ENCODE data around the gene INPPL1. TPM values are rescaled to one million over a fixed set of nuclear protein-coding genes. Genes with fewer than 3 reads are reported as not detected.
A peak's percentile ranks its signal among the peaks of the same experiment; 100 is the strongest.

The INPPL1 gene
- total RNA-seq, 2 experiments from 2014 or later: 112 to 122 TPM

DNA sequence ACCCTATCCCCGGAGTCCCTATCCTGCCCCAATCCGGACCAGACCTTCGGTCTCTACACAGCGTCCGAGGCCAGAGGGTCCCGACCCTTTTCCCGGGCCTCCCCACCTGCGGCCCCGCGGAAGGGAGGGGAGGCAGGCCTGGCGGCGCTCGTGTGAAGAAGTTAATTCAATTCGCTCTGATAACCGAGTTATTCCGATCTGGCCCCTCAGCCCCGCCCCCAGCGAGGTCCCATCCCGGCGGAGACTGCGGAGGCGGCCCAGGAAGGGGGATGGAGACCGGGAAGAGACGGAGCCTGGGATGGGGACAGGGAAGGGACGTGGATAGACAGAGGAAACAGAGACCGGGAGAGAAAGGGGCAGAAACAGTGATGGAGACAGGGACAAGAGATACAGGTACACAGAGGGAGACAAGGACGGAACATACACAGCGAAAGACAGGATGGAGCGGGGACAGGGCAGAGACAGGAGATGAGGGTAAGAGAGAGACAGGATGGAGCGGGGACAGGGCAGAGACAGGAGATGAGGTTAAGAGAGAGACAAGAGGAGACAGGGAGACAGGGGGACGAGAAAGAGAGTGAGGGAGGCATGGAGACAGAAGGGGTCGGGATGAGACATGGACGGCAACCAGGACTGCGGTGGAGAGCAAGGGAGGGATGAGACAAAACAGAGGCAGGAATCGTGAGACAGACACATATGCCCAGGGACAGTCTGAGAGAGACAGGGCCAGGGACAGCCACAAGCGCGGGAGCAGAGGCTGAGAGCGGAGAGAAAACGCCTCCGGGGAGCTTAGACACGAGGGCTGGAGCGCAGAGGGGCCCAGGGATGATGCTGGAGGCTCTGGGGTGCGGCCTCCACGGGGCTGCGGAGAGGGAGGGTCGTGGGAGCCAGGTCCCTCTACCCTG is 20.0 kb downstream of the INPPL1 start:
- POLR2A ChIA-PET: no interaction called here
- no peaks in the 10 kb centered on the region for H3K9me3 Mint-ChIP-seq
- H3K36me3 Mint-ChIP-seq (ENCODE audit: low read depth): peaks cover 8% of the 10 kb centered on the region
- CTCF ChIA-PET: interaction anchor here (0.8 to 2.2 kb wide), 2 partner anchors 10 to 190 kb away, joined by 3 to 6 read pairs; partner anchors contain the start of gene CLPB
- H3K27ac Mint-ChIP-seq: peak overlapping the region; percentile 63
- no peak overlapping the region for H3K4me3 Mint-ChIP-seq
- peaks cover 41% of the 10 kb centered on the region for H3K27me3 Mint-ChIP-seq
- no peak for DNase-seq
- H3K4me1 Mint-ChIP-seq: peaks cover 18% of the 10 kb centered on the region

DNA sequence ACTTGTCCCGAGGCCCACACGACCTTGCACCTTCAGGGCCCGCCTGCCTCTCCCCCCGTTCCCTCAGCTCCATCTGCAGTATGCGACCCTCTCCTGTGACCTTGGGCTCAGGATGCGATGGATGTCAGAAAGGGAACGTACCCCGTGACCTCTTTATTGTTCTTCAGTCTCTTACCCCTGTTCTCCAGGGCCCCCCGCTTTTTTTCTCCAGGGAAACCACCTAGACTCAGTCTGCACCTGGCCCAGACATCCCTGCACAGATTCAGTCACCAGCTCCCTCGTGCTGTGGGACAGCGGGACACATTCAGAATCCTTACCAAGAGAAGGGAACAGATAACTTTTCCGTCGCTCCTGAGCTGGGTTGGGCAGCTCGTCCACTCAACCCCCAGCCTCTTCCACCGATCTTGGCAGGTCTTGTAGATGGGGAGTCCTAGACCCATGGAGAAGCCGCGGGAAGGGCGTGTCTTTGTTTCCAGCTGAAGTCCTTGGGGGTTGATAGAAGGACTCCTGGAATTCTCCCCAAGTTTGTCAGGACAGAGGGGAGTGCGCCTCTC is 20.8 kb downstream of the INPPL1 start:
- no peak for DNase-seq
- Mint-ChIP-seq H3K36me3 (ENCODE audit: low read depth) (peaks cover 8% of the 10 kb centered on the region), H3K27ac (no peak overlapping the region), H3K9me3 (no peaks in the 10 kb centered on the region), H3K4me1 (peaks cover 16% of the 10 kb centered on the region), H3K4me3 (no peak overlapping the region), H3K27me3 (peaks cover 40% of the 10 kb centered on the region)
- CTCF ChIA-PET: interaction anchor here (0.7 to 2.2 kb wide), 3 partner anchors 11 to 189 kb away, joined by 3 to 6 read pairs (median 4); partner anchors contain the start of gene CLPB
- POLR2A ChIA-PET: no interaction called here

DNA sequence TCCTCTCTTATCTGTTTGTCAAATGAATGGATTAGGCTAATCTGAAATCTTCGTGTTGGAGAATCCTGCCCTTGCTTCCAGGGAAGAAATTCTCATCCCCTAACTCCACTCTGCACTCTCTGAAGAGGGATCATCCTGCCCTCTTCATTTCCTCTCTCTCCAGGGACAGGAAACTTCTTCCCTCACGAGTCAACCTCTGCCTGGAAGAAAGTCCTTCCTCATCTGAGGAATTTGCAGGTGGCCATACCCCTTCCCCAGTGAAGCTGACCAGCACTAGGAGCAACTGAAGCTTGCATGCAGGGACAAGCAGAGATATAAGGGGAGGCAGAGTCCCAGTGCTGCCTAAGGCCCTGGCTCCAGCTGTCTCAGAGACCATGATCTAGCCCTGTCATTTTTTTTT is 23.0 kb downstream of the INPPL1 start:
- ChIA-PET CTCF (interaction anchor here (1.7 kb wide), 1 partner anchor 183 kb away, joined by 5 read pairs; no protein-coding TSS in a partner anchor), POLR2A (no interaction called here)
- Mint-ChIP-seq H3K27me3 (peaks cover 19% of the 10 kb centered on the region), H3K36me3 (ENCODE audit: low read depth) (peaks cover 3% of the 10 kb centered on the region), H3K4me3 (no peak overlapping the region), H3K4me1 (peaks cover 10% of the 10 kb centered on the region), H3K9me3 (no peaks in the 10 kb centered on the region), H3K27ac (no peak overlapping the region)
- no peak for DNase-seq

DNA sequence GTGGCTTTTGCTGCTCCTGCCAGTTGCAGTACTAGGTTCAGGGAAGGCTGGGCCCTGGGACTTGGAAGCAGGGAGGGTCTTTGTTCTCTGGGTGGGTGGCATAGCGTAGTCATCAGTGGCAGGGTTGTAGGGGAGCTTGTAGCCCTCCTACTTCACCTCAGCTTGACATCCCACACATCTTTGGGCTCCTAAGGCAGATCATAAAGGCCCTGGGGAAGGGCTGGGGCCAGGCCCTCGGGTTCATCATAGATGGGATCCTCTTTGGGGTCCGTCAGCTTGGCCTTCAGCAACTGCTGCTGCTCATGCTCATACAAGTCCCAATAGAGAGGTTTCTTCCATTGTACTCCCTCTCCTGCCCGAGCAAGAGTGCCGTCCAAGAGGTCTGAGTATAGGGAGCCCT is 25.4 kb downstream of the INPPL1 start:
- CTCF ChIA-PET: no interaction called here

DNA sequence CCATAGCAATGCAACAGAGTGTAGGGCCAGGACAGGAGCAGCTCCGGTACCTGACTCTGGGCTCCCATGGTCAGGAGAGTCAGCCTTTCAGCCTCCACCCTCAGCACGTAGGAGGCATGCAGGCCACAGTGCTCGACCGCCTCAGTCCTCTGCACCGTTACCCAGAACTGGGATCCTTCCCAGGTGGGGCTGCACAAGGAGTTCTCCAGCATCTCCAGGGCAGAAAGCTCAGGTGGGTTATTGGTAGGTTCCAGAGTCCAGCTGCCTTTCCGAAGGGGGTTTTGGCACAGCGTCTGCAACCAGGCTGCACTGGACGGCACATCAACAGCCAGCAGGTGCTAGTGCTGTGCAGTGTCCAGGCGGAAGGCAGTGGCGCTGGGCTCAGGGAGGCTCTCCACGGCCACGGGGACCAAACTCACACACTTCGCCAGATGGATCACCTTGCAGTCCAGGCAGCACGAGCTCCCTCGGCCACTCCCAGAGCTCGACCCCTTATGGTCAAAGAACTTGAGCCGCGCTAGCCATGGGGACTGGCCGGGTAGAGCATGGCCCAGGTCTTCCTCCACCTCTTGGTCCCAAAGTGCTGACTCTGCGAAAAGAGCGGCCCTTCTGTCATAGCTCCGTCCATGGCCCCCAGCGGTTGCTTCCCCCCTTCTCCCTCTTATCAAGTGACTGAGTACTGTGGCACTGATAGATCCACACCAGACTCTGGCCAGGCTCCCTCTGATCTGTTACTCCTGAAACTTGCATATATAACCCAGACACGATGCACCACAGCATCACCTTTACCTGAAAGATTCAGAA is 26.3 kb downstream of the INPPL1 start:
- no peak overlapping the region for H3K4me3 Mint-ChIP-seq
- no peaks in the 10 kb centered on the region for H3K36me3 Mint-ChIP-seq (ENCODE audit: low read depth)
- peaks cover 21% of the 10 kb centered on the region for H3K27me3 Mint-ChIP-seq
- ChIA-PET POLR2A (no interaction called here), CTCF (interaction anchor here (1.3 kb wide), 1 partner anchor 13 kb away, joined by 3 read pairs; no protein-coding TSS in a partner anchor)
- no peaks in the 10 kb centered on the region for H3K4me1 Mint-ChIP-seq
- H3K27ac Mint-ChIP-seq: no peak overlapping the region
- no peak for DNase-seq
- H3K9me3 Mint-ChIP-seq: no peaks in the 10 kb centered on the region

More for the DNA sequence above, 25.4 kb downstream of the INPPL1 start:
- no peaks in the 10 kb centered on the region for H3K36me3 Mint-ChIP-seq (ENCODE audit: low read depth)
- H3K27ac Mint-ChIP-seq: no peak overlapping the region
- no peak for DNase-seq
- no peaks in the 10 kb centered on the region for H3K4me1 Mint-ChIP-seq
- no peaks in the 10 kb centered on the region for H3K9me3 Mint-ChIP-seq
- POLR2A ChIA-PET: no interaction called here
- H3K4me3 Mint-ChIP-seq: no peak overlapping the region
- peaks cover 16% of the 10 kb centered on the region for H3K27me3 Mint-ChIP-seq

DNA sequence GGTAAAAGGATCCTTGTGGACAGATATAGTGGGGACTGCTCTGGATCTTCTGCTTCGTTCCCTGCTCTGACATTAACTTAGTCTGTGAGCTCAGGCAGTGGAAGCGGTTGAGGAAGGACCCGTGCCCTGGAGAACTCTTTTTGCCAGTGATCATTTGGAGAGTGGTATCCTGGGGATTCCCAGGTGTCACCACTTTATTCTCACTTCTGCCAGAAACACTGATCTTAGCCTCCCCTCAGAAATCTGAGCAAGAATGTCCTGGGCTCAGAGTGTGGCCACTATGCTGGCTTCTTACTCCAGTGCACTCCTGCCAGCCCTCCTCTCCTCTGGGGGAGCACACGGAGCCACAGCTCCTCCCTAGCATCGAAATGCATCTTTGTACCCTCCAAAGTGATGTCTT is 27.0 kb downstream of the INPPL1 start:
- no peak overlapping the region for H3K4me3 Mint-ChIP-seq
- DNase-seq: no peak
- CTCF ChIA-PET: interaction anchor here (0.7 to 1.3 kb wide), 2 partner anchors 11 to 13 kb away, joined by 3 to 4 read pairs; no protein-coding TSS in a partner anchor
- H3K27me3 Mint-ChIP-seq: peaks cover 21% of the 10 kb centered on the region
- POLR2A ChIA-PET: no interaction called here
- H3K9me3 Mint-ChIP-seq: no peaks in the 10 kb centered on the region
- H3K4me1 Mint-ChIP-seq: no peaks in the 10 kb centered on the region
- no peak overlapping the region for H3K27ac Mint-ChIP-seq
- no peaks in the 10 kb centered on the region for H3K36me3 Mint-ChIP-seq (ENCODE audit: low read depth)

DNA sequence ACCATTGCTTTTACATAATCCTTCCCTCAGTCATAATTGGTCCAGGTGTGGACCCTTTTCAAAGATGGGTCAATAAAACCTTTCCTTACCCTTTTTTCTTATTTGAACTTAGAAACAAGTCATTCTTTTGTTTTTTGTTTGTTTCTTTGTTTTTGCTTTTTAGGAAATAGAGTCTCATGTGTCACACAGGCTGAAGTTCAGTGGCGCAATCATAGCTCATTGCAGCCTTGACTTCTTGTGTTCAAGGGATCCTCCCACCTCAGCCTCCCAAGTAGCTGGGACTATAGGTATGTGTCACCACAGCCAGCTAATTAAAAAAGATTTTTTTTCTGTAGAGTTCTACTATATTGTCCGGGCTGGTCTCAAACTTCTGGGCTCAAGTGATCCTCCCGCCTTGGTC is 28.8 kb downstream of the INPPL1 start:
- DNase-seq: no peak
- Mint-ChIP-seq H3K4me1 (no peaks in the 10 kb centered on the region), H3K9me3 (no peaks in the 10 kb centered on the region), H3K27me3 (peaks cover 16% of the 10 kb centered on the region), H3K36me3 (ENCODE audit: low read depth) (no peaks in the 10 kb centered on the region), H3K4me3 (no peak overlapping the region), H3K27ac (no peak overlapping the region)
- POLR2A ChIA-PET: no interaction called here
- CTCF ChIA-PET: no interaction called here

DNA sequence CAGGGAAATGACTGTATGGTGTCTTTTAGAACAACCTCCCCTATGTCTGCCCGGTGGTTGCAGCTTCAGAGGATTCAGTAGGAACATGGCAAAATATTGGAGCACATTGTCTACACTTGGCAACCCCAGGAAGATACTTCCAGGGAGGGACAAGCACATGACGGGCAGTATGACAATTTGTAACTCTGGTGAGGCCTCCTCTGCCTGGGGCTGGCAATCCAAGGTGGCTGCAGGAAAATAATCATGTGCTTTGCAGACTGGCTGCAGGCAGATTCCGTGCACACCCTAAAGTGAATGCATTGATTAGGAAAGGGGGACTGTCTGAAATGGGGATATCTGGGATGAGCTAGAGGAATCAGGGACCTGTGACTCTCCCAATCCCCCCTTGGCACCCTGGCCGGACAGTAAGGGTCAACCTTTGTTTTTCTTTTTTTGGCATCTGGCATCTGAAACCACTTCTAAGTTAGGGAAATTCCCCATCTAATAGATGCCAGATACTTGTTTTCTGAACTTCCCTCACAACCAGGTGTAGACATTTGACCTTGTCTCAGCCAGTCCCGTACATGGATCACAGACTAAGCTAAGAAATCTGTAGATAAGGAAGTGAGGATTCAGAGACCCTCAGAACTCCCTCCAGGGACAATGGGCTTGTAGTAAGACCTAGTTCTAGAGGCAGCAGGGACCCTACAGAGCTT is 29.9 kb downstream of the INPPL1 start:
- POLR2A ChIA-PET: no interaction called here
- Mint-ChIP-seq H3K4me3 (no peak overlapping the region), H3K9me3 (no peaks in the 10 kb centered on the region), H3K27me3 (peaks cover 14% of the 10 kb centered on the region), H3K36me3 (ENCODE audit: low read depth) (no peaks in the 10 kb centered on the region), H3K4me1 (no peaks in the 10 kb centered on the region), H3K27ac (no peak overlapping the region)
- no peak for DNase-seq
- CTCF ChIA-PET: interaction anchor here (0.6 to 1.0 kb wide), 3 partner anchors 12 to 80 kb away, joined by 3 to 8 read pairs (median 3); no protein-coding TSS in a partner anchor

DNA sequence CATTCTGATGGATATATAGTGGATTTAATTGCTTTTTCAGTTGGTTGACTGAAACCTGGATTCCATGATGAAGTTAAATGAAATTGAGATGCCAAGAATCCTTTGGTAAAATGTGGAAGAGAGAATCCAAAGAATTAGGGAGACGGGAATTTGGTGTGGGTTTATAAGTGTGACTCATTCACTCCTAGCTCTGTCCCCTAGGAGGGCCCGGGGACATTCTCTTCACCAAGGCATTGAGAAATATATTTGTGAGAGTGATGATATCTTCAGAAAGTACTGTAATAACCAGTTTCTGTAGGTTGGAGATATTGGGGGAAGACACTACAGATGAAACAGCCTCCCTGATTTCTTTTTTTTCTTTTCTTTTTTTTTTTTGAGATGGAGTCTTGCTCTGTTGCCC is 33.0 kb downstream of the INPPL1 start:
- Mint-ChIP-seq H3K9me3 (no peaks in the 10 kb centered on the region), H3K27me3 (peaks cover 14% of the 10 kb centered on the region), H3K27ac (no peak overlapping the region), H3K4me1 (no peaks in the 10 kb centered on the region), H3K4me3 (no peak overlapping the region), H3K36me3 (ENCODE audit: low read depth) (no peaks in the 10 kb centered on the region)
- ChIA-PET POLR2A (no interaction called here), CTCF (interaction anchor here (0.6 kb wide), 2 partner anchors 256 to 270 kb away, joined by 3 read pairs; no protein-coding TSS in a partner anchor)
- no peak for DNase-seq

DNA sequence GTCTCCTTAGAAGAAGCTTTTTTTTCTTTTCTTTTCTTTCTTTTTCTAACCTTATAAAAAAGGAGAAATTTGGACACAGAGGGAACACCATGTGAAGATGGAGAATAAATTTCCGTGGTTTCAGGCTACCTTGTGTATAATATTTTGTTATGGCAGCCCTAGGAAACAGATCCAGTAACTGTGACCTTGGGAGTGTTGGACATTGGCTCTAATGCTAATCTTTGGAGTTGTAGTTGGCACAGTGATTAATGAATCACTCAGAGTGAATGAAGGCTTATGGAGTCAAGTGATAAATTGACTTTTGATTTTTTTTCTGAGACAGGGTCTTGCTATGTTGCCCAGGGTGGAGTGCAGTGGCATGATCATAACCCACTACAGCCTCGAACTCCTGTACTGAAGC is 34.9 kb downstream of the INPPL1 start:
- H3K9me3 Mint-ChIP-seq: no peaks in the 10 kb centered on the region
- no peaks in the 10 kb centered on the region for H3K36me3 Mint-ChIP-seq (ENCODE audit: low read depth)
- peaks cover 21% of the 10 kb centered on the region for H3K27me3 Mint-ChIP-seq
- CTCF ChIA-PET: interaction anchor here (1.0 to 1.7 kb wide), 2 partner anchors 11 to 77 kb away, joined by 3 to 5 read pairs; no protein-coding TSS in a partner anchor
- H3K4me3 Mint-ChIP-seq: no peak overlapping the region
- POLR2A ChIA-PET: no interaction called here
- no peak overlapping the region for H3K27ac Mint-ChIP-seq
- peaks cover 2% of the 10 kb centered on the region for H3K4me1 Mint-ChIP-seq
- no peak for DNase-seq

DNA sequence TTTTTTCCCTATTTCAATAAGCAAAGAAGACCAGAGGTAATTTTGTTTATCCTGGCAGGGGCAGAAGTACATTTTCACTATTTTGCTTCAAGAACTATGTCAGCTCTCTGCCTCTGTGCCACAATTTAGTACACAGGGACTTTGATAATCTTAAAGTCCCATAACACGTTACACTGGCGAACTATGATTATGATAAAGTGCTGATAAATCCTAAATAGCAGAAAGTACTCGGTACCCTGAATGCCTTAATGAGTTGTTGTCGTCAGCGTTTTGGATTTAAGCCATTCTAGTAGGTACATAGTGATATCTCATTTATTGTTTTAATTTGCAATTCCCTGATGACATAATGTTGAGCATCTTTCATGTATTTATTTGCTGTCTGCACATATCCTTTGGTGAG is 36.0 kb downstream of the INPPL1 start:
- no peaks in the 10 kb centered on the region for H3K36me3 Mint-ChIP-seq (ENCODE audit: low read depth)
- POLR2A ChIA-PET: no interaction called here
- CTCF ChIA-PET: interaction anchor here (0.7 kb wide), 2 partner anchors 171 to 1410 kb away, joined by 3 read pairs; no protein-coding TSS in a partner anchor
- no peak overlapping the region for H3K27ac Mint-ChIP-seq
- H3K9me3 Mint-ChIP-seq: no peaks in the 10 kb centered on the region
- no peak for DNase-seq
- peaks cover 2% of the 10 kb centered on the region for H3K4me1 Mint-ChIP-seq
- peaks cover 16% of the 10 kb centered on the region for H3K27me3 Mint-ChIP-seq
- H3K4me3 Mint-ChIP-seq: no peak overlapping the region

DNA sequence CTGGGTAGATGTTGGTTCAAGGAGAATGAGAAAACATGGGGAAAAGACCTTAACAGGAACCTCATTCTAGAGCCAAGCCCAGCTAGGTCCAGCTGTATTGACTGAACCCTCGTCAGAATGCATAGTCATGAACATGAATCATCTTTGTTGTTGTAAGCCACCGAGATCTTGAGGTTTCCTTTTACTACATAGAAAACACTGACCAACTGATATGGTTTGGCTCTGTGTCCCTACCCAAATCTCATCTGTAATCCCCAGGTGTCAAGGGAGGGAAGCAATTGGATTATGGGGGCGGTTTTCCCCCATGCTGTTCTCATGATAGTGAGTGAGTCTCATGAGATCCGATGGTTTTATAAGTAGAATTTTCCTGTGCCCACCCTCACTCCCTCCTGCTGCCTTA is 38.8 kb downstream of the INPPL1 start:
- DNase-seq: no peak
- Mint-ChIP-seq H3K27me3 (peaks cover 24% of the 10 kb centered on the region), H3K36me3 (ENCODE audit: low read depth) (no peaks in the 10 kb centered on the region), H3K9me3 (no peaks in the 10 kb centered on the region), H3K27ac (no peak overlapping the region), H3K4me3 (no peak overlapping the region), H3K4me1 (peaks cover 7% of the 10 kb centered on the region)
- CTCF ChIA-PET: no interaction called here
- POLR2A ChIA-PET: no interaction called here
